Activated T-cell treated with anti-CD3 and anti-CD28 coated beads, Interleukin-2, amount 50 U/mL, for 72 hours (primary cell): ENCODE measurements around the gene IKZF3. TPM values are rescaled to one million over a fixed set of nuclear protein-coding genes. Genes with fewer than 3 reads are reported as not detected.
A peak's percentile ranks its signal among the peaks of the same experiment; 100 is the strongest.
"Not testable (repeated sequence)": the region's sequence is repeated elsewhere in the genome, so short reads cannot be mapped to it uniquely, and the experiment has no call there.

Experiments used
- ATAC-seq, 2 donors: fragments of 150-1000 bp; cut with Tn5 transposase; replicated peaks in 1 of 2; 2 replicates each; pipeline ENCODE4 v1.10.0; 2021; ENCODE audit warnings: moderate library complexity in 2 of 2, mild to moderate bottlenecking in 1 of 2
- DNase-seq, 2 donors: peaks; one replicate each; pipeline ENCODE4 v3.0.0; 2021 to 2022; ENCODE audit warnings: mixed read lengths in 1 of 2
- H3K27ac Mint-ChIP-seq: one replicate; pipeline ENCODE4 v1.8.0; 2022; ENCODE audit warnings: mild to moderate bottlenecking, moderate library complexity, mixed read lengths
- H3K27me3 Mint-ChIP-seq: one replicate; pipeline ENCODE4 v1.8.0; 2022; ENCODE audit warnings: low read depth, mixed read lengths
- H3K36me3 Mint-ChIP-seq, 2 donors: one replicate each; pipeline ENCODE4 v1.8.0; 2022; ENCODE audit warnings: mixed read lengths in 2 of 2, mild to moderate bottlenecking in 1 of 2; ENCODE audit not compliant: insufficient read depth in 2 of 2
- H3K4me1 Mint-ChIP-seq: one replicate; pipeline ENCODE4 v1.8.0; 2022; ENCODE audit warnings: low read depth, mixed read lengths
- H3K4me3 Mint-ChIP-seq, 2 donors: one replicate each; pipeline ENCODE4 v1.8.0; 2022; ENCODE audit warnings: mild to moderate bottlenecking in 2 of 2, mixed read lengths in 2 of 2, moderate library complexity in 2 of 2
- H3K9me3 Mint-ChIP-seq, 2 donors: one replicate each; pipeline ENCODE4 v1.8.0; 2022; ENCODE audit warnings: mixed read lengths in 2 of 2
- total RNA-seq, 2 donors: library from RNA; stranded (reverse); gene quantifications; one replicate each; pipeline ENCODE4 v1.2.3, GENCODE V29; 2022

The IKZF3 gene
- total RNA-seq, 2 donors from 2014 or later: 70.7 to 78.9 TPM

DNA sequence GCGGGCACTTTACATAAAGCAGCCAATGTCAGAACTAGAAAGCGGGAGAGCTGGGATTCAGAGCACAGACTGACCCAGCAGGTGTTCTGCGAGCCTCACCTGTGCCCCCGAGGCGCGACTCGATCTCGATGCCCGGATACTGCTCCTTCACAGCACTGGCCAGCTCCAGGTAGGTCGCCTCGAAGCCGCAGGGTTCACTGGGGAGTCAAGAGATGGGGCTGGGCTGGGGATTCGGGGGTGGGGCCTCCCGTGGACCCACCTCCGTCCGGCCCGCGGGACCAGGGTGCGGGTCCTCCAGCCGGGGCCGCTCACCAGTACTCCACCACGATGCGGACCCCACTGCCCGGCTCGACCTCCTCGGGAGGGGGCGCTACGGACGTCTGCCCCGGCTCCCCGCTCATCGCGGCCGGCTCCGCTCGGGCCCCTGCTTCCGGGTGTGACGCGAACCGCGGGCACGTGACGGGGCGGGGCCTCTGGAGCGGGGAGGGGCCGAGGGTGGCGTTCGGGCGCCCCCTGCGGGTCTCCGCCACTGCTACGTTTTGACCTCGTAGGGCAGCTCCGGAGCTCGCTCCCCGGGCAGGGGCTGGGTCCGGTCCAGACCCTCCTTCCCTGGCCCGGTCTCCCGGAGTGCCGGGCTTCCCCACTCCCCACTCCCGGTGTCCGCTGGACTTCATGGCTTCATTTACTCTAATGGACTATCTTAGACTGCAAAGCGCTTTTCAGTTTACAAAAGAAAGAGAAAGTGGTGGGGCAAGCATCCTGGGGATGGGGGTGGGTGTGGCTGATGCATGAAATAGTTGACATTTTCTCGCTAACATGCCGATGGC is 133.8 kb downstream of the IKZF3 start, which contains the start of gene MIEN1:
MIEN1 (minus strand) TSS at position 438 of the 827 bp plus-strand sequence; CDS start at position 401, 37 bp downstream.
- H3K9me3 Mint-ChIP-seq: no peaks in the 10 kb centered on the region
- H3K36me3 Mint-ChIP-seq: peaks cover 0 to 3% of the 10 kb centered on the region in 2 donors
- DNase-seq (peak; percentile 94 to 98), ATAC-seq (peak; percentile 95 to 96)
- peaks cover 18% of the 10 kb centered on the region for H3K4me1 Mint-ChIP-seq
- H3K4me3 Mint-ChIP-seq: peak within 1 kb of the TSS; percentile 95 to 97
- H3K27ac Mint-ChIP-seq: peak within 1 kb of the TSS; percentile 79
- no peaks in the 10 kb centered on the region for H3K27me3 Mint-ChIP-seq

DNA sequence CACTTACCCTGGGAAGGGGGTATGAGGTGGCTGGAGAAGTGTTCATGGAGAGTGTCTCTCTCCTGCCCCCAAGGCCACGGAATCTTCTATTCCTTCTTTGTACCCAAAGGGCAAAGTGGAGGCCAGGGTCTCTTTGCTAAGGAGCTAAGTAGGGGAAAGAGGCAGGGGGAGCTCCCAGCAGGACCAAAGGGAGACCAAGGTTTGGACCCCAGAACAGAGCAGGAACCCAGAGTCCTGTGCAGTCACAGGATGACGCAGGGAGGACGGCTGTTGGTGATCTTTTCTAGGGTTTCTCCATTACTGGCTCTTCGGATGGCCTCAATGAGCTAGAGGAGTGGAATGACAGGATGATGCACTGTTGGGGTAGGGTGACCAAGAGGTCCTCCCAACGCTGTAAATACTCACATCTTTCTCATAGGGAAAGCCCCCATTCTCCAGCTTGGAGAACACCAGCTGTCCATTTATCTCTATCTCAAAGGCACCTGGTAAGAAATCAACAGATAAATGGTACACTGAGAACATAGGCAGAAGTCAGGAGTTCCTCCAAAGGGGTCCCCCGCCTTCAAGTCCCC is 134.7 kb downstream of the IKZF3 start:
- DNase-seq: no peak
- Mint-ChIP-seq H3K27ac (peak overlapping the region; percentile 79), H3K4me3 (peak overlapping the region; percentile 95 to 97)

GRCh38 chr17:39727556-39727955 is 136.6 kb downstream of the IKZF3 start:
- Mint-ChIP-seq H3K9me3 (no peaks in the 10 kb centered on the region), H3K4me3 (no peak overlapping the region), H3K36me3 (peaks cover 0 to 3% of the 10 kb centered on the region in 2 donors), H3K27me3 (no peaks in the 10 kb centered on the region), H3K4me1 (peaks cover 18% of the 10 kb centered on the region), H3K27ac (no peak overlapping the region)
- no peak for DNase-seq
- ATAC-seq: no peak

More for the DNA sequence above, 134.7 kb downstream of the IKZF3 start:
- no peaks in the 10 kb centered on the region for H3K9me3 Mint-ChIP-seq
- no peak for ATAC-seq
- peaks cover 18% of the 10 kb centered on the region for H3K4me1 Mint-ChIP-seq
- no peaks in the 10 kb centered on the region for H3K27me3 Mint-ChIP-seq
- H3K36me3 Mint-ChIP-seq: peaks cover 0 to 3% of the 10 kb centered on the region in 2 donors

GRCh38 chr17:39726617-39727016 is 137.5 kb downstream of the IKZF3 start:
- no peak overlapping the region for H3K4me3 Mint-ChIP-seq
- H3K9me3 Mint-ChIP-seq: no peaks in the 10 kb centered on the region
- H3K27ac Mint-ChIP-seq: no peak overlapping the region
- peaks cover 18% of the 10 kb centered on the region for H3K4me1 Mint-ChIP-seq
- DNase-seq (no peak), ATAC-seq (no peak)
- H3K27me3 Mint-ChIP-seq: no peaks in the 10 kb centered on the region
- peaks cover 0 to 3% of the 10 kb centered on the region in 2 donors for H3K36me3 Mint-ChIP-seq

DNA sequence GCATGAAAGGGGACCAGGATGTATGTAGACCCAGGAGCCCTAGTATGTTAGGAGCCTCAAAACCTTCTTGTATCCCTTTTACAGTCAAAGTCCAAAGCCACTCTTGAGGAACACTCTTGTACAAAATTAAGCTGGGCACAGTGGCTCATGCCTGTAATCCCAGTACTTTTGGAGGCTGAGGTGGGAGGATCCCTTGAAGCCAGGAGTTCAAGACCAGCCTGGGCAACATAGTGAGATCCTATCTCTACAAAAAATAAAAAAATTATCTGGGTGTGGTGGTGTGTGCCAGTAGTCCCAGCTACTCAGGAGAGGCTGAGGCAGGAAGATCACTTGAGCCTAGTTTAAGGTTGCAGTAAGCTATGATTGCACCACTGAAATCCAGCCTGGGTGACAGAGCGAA is 138.2 kb downstream of the IKZF3 start:
- peaks cover 18% of the 10 kb centered on the region for H3K4me1 Mint-ChIP-seq
- not testable (repeated sequence) for H3K36me3 Mint-ChIP-seq, H3K4me3 Mint-ChIP-seq, ATAC-seq, DNase-seq, H3K9me3 Mint-ChIP-seq, H3K27me3 Mint-ChIP-seq, H3K27ac Mint-ChIP-seq

- Mint-ChIP-seq H3K9me3 (no peaks in the 10 kb centered on the region), H3K36me3 (peaks cover 0 to 3% of the 10 kb centered on the region in 2 donors), H3K27me3 (no peaks in the 10 kb centered on the region), H3K27ac (no peak overlapping the region), H3K4me3 (no peak overlapping the region), H3K4me1 (peaks cover 14% of the 10 kb centered on the region)
- ATAC-seq: no peak
- no peak for DNase-seq
Observed at GRCh38 chr17:39724731-39725130, 139.4 kb downstream of the IKZF3 start.

- peak in 1 of 2 donors; percentile 23 for DNase-seq
- no peak overlapping the region for H3K27ac Mint-ChIP-seq
- peaks cover 0 to 3% of the 10 kb centered on the region in 2 donors for H3K36me3 Mint-ChIP-seq
- no peaks in the 10 kb centered on the region for H3K27me3 Mint-ChIP-seq
- no peak overlapping the region for H3K4me3 Mint-ChIP-seq
- H3K9me3 Mint-ChIP-seq: no peaks in the 10 kb centered on the region
- no peaks in the 10 kb centered on the region for H3K4me1 Mint-ChIP-seq
- peak; percentile 57 to 58 for ATAC-seq
Observed at GRCh38 chr17:39722965-39723848, 140.9 kb downstream of the IKZF3 start.

DNA sequence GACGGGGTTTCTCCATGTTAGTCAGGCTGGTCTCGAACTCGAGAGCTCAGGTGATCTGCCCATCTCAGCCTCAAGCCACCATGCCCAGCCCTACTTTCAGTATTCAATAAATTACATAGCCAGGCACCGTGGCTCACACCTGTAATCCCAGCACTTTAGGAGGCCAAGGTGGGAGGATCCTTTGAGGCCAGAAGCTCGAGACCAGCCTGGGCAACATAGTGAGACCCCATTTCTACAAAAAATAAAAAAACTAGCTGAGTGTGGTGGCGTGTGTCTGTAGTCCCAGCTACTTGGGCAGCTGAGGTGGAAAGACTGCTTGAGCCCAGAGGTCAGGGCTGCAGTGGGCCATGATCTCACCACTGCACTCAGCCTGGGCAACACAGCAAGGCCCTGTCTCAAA is 142.0 kb downstream of the IKZF3 start:
- Mint-ChIP-seq H3K27ac (no peak overlapping the region), H3K4me3 (no peak overlapping the region), H3K27me3 (no peaks in the 10 kb centered on the region), H3K4me1 (no peaks in the 10 kb centered on the region), H3K36me3 (peaks cover 0 to 2% of the 10 kb centered on the region in 2 donors), H3K9me3 (no peaks in the 10 kb centered on the region)
- ATAC-seq (no peak), DNase-seq (no peak)

DNA sequence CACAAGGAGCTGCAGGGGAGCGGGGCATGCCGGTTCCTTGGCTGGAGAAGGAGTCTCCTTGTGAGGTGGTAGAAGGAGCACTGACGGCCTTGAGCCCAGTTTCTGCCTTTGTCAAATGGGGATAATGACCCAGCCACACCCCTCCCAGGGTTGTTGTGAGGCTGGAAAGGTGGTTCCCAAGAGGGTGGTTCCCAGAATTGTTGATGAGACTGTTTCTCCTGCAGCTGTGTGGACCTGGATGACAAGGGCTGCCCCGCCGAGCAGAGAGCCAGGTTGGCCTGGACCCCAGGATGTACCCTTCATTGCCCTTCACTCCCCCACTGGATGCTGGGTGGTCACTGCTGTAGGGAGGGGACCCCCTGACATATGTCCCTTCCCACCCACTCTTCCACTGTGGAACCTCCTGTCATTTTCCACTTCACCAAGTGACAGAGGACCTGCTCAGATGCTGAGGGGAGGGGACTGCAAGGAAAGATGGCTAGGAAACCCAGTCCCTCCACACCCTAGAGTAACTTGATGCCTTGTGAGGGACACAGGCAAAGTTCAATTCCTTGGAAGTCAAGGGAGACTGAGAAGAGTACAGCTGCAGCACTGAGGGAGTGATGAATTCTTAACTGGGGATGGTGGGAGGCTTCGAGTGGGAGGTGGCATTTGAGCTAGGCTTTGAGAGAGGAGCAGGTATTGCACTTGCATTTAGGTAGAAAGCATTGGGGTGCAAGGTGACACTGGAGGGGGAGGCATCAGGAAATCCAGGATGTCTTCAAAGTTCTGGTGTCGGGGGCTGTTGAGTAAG is 144.4 kb downstream of the IKZF3 start:
- H3K36me3 Mint-ChIP-seq: no peaks in the 10 kb centered on the region
- no peak overlapping the region for H3K27ac Mint-ChIP-seq
- no peaks in the 10 kb centered on the region for H3K9me3 Mint-ChIP-seq
- H3K4me3 Mint-ChIP-seq: no peak overlapping the region
- DNase-seq (no peak), ATAC-seq (no peak)
- no peaks in the 10 kb centered on the region for H3K4me1 Mint-ChIP-seq
- no peaks in the 10 kb centered on the region for H3K27me3 Mint-ChIP-seq

GRCh38 chr17:39717660-39718059 is 146.5 kb downstream of the IKZF3 start:
- ATAC-seq (no peak), DNase-seq (no peak)
- no peaks in the 10 kb centered on the region for H3K4me1 Mint-ChIP-seq
- H3K27me3 Mint-ChIP-seq: no peaks in the 10 kb centered on the region
- H3K9me3 Mint-ChIP-seq: no peaks in the 10 kb centered on the region
- H3K27ac Mint-ChIP-seq: no peak overlapping the region
- H3K36me3 Mint-ChIP-seq: no peaks in the 10 kb centered on the region
- no peak overlapping the region for H3K4me3 Mint-ChIP-seq

DNA sequence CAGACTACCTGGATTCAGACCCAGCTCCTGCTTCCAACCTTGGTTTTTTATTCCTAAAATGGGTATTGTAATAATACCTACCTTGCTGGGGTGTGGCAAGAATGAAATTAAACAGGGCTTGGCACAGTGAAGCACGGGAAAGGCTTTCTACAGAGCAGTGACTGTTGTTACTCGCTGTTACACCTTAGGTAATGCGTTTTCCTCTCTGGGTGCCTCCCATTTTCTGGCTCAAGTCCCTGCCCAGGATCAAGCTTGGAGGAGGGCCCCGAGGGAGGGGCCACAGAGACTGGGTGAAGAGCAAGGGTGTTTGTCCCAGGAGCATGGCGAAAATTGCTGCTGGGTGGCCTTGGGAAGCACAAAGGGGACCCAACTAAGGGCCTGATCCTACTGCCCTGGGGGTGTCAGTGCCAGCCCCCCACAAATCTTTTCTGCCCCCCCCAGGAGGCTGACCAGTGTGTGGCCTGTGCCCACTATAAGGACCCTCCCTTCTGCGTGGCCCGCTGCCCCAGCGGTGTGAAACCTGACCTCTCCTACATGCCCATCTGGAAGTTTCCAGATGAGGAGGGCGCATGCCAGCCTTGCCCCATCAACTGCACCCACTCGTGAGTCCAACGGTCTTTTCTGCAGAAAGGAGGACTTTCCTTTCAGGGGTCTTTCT is 147.1 kb downstream of the IKZF3 start:
- Mint-ChIP-seq H3K4me1 (no peaks in the 10 kb centered on the region), H3K36me3 (no peaks in the 10 kb centered on the region), H3K9me3 (no peaks in the 10 kb centered on the region), H3K4me3 (no peak overlapping the region), H3K27me3 (no peaks in the 10 kb centered on the region), H3K27ac (no peak overlapping the region)
- DNase-seq: no peak
- no peak for ATAC-seq
